Neural progenitor cell (in vitro differentiated cells): ENCODE data around the gene GAB2. TPM values are rescaled to one million over a fixed set of nuclear protein-coding genes. Genes with fewer than 3 reads are reported as not detected.

Source experiments
- DNase-seq: peaks from one replicate; pipeline ENCODE4 v3.0.0-alpha.2; 2016; ENCODE audit warnings: low spot score
- H2AFZ ChIP-seq: fragments of 200-600 bp; sonication (generic); replicated peaks from 2 replicates; pipeline ENCODE4 v1.6.1; 2016; ENCODE audit warnings: antibody characterized with exemption
- H3F3A ChIP-seq: fragments of 200-600 bp; sonication (generic); 2 replicates; pipeline ENCODE4 v1.6.1; 2016; ENCODE audit warnings: antibody characterized with exemption, low read depth
- H3K27ac ChIP-seq: fragments of 200-600 bp; sonication (generic); 2 replicates; pipeline ENCODE4 v1.5.1; 2016; ENCODE audit warnings: mild to moderate bottlenecking
- H3K27me3 ChIP-seq: fragments of 200-600 bp; sonication (generic); 2 replicates; pipeline ENCODE4 v1.6.1; 2016; ENCODE audit warnings: mild to moderate bottlenecking, moderate library complexity
- H3K36me3 ChIP-seq: fragments of 200-600 bp; sonication (generic); 2 replicates; pipeline ENCODE4 v1.5.1; 2016
- H3K4me1 ChIP-seq: fragments of 200-600 bp; sonication (generic); 2 replicates; pipeline ENCODE4 v1.6.1; 2016; ENCODE audit warnings: mixed run types
- H3K4me2 ChIP-seq: fragments of 200-600 bp; sonication (generic); 2 replicates; pipeline ENCODE4 v1.6.1; 2016
- H3K4me3 ChIP-seq: fragments of 200-600 bp; sonication (generic); 2 replicates; pipeline ENCODE4 v1.5.1; 2016
- H3K79me2 ChIP-seq: fragments of 200-600 bp; sonication (generic); 2 replicates; pipeline ENCODE4 v1.6.1; 2016; ENCODE audit warnings: low read depth
- H3K9ac ChIP-seq: fragments of 200-600 bp; sonication (generic); 2 replicates; pipeline ENCODE4 v1.6.1; 2016
- H3K9me3 ChIP-seq: fragments of 200-600 bp; sonication (generic); 2 replicates; pipeline ENCODE4 v1.5.1; 2016; ENCODE audit warnings: low read depth
- H4K20me1 ChIP-seq: fragments of 200-600 bp; sonication (generic); 2 replicates; pipeline ENCODE4 v1.6.1; 2016; ENCODE audit warnings: low read depth
- H3K27ac Mint-ChIP-seq: 3 replicates; pipeline ENCODE4 v1.8.0; 2021; ENCODE audit warnings: mixed read lengths
- H3K27me3 Mint-ChIP-seq: 2 replicates; pipeline ENCODE4 v1.8.0; 2022; ENCODE audit warnings: low read depth, mild to moderate bottlenecking, inconsistent platforms, moderate library complexity, mixed read lengths; ENCODE audit not compliant: insufficient read depth
- H3K36me3 Mint-ChIP-seq: 3 replicates; pipeline ENCODE4 v1.8.0; 2021; ENCODE audit warnings: mixed read lengths
- H3K4me1 Mint-ChIP-seq: 3 replicates; pipeline ENCODE4 v1.8.0; 2021; ENCODE audit warnings: mixed read lengths
- H3K4me3 Mint-ChIP-seq: 3 replicates; pipeline ENCODE4 v1.8.0; 2021; ENCODE audit warnings: mild to moderate bottlenecking, moderate library complexity, mixed read lengths
- H3K9me3 Mint-ChIP-seq: 3 replicates; pipeline ENCODE4 v1.8.0; 2020; ENCODE audit warnings: mixed read lengths
- EZH2 ChIP-seq: fragments of 200-600 bp; sonication (generic); IDR thresholded peaks from 2 replicates; pipeline ENCODE4 v1.6.1; 2017; ENCODE audit warnings: antibody characterized with exemption, mild to moderate bottlenecking, moderate library complexity
- EZH2phosphoT487 ChIP-seq: fragments of 200-600 bp; sonication (generic); IDR thresholded peaks from 2 replicates; pipeline ENCODE4 v1.6.1; 2017; ENCODE audit warnings: antibody characterized with exemption
- total RNA-seq: library from RNA; depleted of rRNA; stranded (reverse); fragments of >200 nt; gene quantifications from 2 replicates; pipeline ENCODE4 v1.2.3, GENCODE V29; 2015; ENCODE audit warnings: low replicate concordance
- TF ChIP-seq, protein P1 (sequence below): fragments of 200-600 bp; sonication (generic); IDR thresholded peaks from 2 replicates; pipeline ENCODE4 v1.5.1; 2017; ENCODE audit warnings: antibody characterized with exemption, mild to moderate bottlenecking

Gene GAB2
- total RNA-seq, 1 donor from 2014 or later: 11.1 TPM

DNA sequence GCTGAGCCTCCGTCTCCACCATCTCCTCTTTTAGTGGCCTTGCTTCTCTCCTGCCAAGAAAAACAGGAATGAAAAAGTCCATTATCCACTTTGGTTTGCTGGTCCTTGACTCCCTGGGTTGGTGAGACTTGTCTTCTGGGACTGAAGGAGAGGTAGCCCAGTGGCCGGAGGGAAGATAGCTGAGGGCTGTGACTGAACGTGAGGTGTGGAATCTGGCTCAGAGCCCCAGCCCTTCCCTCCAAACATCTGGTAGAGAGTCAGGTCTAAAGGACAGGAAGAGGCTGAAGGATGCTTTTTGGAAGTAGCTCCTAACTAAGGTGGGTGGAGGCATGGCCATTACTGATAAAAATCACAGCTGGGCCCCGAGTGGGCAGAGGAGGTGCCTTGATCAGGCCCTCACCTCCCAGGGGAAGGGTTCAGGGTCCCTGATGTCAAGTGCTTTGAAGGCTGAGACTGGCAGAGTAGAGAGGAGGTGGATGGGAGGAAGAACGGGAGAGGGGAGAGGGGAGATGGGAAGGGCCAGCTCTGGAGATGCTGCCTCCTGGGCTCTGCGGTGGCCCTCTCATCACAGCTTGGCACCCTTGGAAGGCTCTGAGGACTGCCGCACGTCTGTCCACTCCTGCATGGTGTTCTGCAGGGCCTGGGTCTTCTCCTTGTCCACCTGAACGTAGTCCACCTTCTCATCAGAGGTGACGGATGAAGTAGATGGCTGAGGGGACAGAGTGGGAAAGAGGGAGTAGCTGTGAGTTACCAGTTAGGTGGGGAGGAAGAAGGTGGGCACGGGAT is 198.7 kb downstream of the GAB2 start:
- DNase-seq: no peak
- Histone ChIP-seq H4K20me1 (no peaks in the 10 kb centered on the region), H3K79me2 (no peaks in the 10 kb centered on the region), H3K4me1 (no peaks in the 10 kb centered on the region), H3K4me3 (no peak overlapping the region), H3K36me3 (no peaks in the 10 kb centered on the region), H3K27me3 (no peaks in the 10 kb centered on the region), H3K4me2 (no peak overlapping the region), H3K9ac (no peak overlapping the region), H3K9me3 (no peaks in the 10 kb centered on the region), H3K27ac (no peak overlapping the region), H3F3A (no peaks in the 10 kb centered on the region), H2AFZ (no peak overlapping the region)
- peaks cover 10% of the 10 kb centered on the region for H3K27me3 Mint-ChIP-seq
- no peaks in the 10 kb centered on the region for H3K4me1 Mint-ChIP-seq
- no peaks in the 10 kb centered on the region for H3K9me3 Mint-ChIP-seq
- peaks cover 40% of the 10 kb centered on the region for H3K36me3 Mint-ChIP-seq
- H3K27ac Mint-ChIP-seq: no peak overlapping the region
- no peak overlapping the region for H3K4me3 Mint-ChIP-seq
- no peak for TF ChIP-seq EZH2
- TF ChIP-seq, protein P1, sequence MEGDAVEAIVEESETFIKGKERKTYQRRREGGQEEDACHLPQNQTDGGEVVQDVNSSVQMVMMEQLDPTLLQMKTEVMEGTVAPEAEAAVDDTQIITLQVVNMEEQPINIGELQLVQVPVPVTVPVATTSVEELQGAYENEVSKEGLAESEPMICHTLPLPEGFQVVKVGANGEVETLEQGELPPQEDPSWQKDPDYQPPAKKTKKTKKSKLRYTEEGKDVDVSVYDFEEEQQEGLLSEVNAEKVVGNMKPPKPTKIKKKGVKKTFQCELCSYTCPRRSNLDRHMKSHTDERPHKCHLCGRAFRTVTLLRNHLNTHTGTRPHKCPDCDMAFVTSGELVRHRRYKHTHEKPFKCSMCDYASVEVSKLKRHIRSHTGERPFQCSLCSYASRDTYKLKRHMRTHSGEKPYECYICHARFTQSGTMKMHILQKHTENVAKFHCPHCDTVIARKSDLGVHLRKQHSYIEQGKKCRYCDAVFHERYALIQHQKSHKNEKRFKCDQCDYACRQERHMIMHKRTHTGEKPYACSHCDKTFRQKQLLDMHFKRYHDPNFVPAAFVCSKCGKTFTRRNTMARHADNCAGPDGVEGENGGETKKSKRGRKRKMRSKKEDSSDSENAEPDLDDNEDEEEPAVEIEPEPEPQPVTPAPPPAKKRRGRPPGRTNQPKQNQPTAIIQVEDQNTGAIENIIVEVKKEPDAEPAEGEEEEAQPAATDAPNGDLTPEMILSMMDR: no peak
- no peak for TF ChIP-seq EZH2phosphoT487

GRCh38 chr11:78217650-78218541 is 199.7 kb downstream of the GAB2 start:
- no peak for DNase-seq
- H2AFZ ChIP-seq: no peak overlapping the region
- no peak overlapping the region for H3K9ac ChIP-seq
- no peaks in the 10 kb centered on the region for H3K27me3 ChIP-seq
- H3K4me2 ChIP-seq: no peak overlapping the region
- H3F3A ChIP-seq: no peaks in the 10 kb centered on the region
- H3K27me3 Mint-ChIP-seq: peaks cover 10% of the 10 kb centered on the region
- peaks cover 36% of the 10 kb centered on the region for H3K36me3 Mint-ChIP-seq
- no peak for TF ChIP-seq EZH2phosphoT487
- TF ChIP-seq, protein P1: no peak
- no peak for TF ChIP-seq EZH2
- no peak overlapping the region for H3K4me3 Mint-ChIP-seq
- H3K27ac ChIP-seq: no peak overlapping the region
- no peaks in the 10 kb centered on the region for H3K9me3 Mint-ChIP-seq
- no peaks in the 10 kb centered on the region for H4K20me1 ChIP-seq
- no peaks in the 10 kb centered on the region for H3K4me1 ChIP-seq
- no peaks in the 10 kb centered on the region for H3K36me3 ChIP-seq
- no peaks in the 10 kb centered on the region for H3K9me3 ChIP-seq
- H3K4me3 ChIP-seq: no peak overlapping the region
- H3K79me2 ChIP-seq: no peaks in the 10 kb centered on the region
- H3K27ac Mint-ChIP-seq: no peak overlapping the region
- no peaks in the 10 kb centered on the region for H3K4me1 Mint-ChIP-seq

DNA sequence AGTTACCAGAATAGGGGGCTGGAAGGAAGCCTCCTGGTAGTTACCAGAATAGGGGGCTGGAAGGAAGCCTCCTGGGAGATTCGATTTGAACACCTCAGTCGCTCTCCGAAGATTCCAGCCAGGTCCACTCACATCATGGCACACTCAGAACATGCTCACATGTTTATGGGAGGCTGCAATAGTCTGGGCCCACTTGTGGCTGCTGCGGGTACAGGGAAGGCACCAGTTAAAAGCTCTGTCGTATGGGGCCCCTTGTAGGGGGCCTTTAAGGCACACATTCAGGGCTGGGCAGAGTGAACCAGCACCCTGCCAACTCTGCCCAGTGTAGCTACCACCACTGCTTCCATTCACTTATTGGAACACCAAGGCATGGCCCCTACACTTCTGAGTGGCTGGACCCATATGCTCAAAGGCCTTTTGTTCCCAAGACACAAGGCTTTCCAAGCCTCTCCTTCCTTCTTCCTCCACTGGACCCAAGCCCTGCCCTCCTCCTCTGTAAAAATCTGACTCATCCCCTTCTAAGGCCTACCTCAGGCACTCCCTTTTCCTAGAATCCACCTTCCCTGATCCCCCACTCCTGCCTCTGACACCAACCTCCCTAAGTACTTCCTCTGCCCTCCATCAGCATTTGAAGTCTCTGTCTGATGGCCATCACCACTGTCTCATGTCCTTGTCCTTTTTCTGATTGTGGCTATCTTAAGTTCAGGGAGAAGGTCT is 200.9 kb downstream of the GAB2 start:
- H3K27ac Mint-ChIP-seq: no peak overlapping the region
- TF ChIP-seq EZH2phosphoT487 (no peak), EZH2 (no peak)
- TF ChIP-seq, protein P1: no peak
- no peaks in the 10 kb centered on the region for H3K79me2 ChIP-seq
- H3K4me1 Mint-ChIP-seq: no peaks in the 10 kb centered on the region
- H3K4me3 Mint-ChIP-seq: no peak overlapping the region
- H3K9me3 Mint-ChIP-seq: no peaks in the 10 kb centered on the region
- H3K4me2 ChIP-seq: no peak overlapping the region
- H3K27ac ChIP-seq: no peak overlapping the region
- no peak overlapping the region for H2AFZ ChIP-seq
- no peaks in the 10 kb centered on the region for H3K4me1 ChIP-seq
- H3K27me3 ChIP-seq: no peaks in the 10 kb centered on the region
- no peak overlapping the region for H3K4me3 ChIP-seq
- H3K9ac ChIP-seq: no peak overlapping the region
- peaks cover 39% of the 10 kb centered on the region for H3K36me3 Mint-ChIP-seq
- H3K36me3 ChIP-seq: no peaks in the 10 kb centered on the region
- H3K27me3 Mint-ChIP-seq: peaks cover 10% of the 10 kb centered on the region
- no peak for DNase-seq
- no peaks in the 10 kb centered on the region for H3F3A ChIP-seq
- no peaks in the 10 kb centered on the region for H4K20me1 ChIP-seq
- H3K9me3 ChIP-seq: no peaks in the 10 kb centered on the region
